ENCODE data around the gene MBTPS1. TPM values are rescaled to one million over a fixed set of nuclear protein-coding genes. Genes with fewer than 3 reads are reported as not detected.

Gene MBTPS1
- polyA plus RNA-seq, 2 of the 4 experiments (the other 2 are of a cell fraction): 50.3 to 88.4 TPM

DNA sequence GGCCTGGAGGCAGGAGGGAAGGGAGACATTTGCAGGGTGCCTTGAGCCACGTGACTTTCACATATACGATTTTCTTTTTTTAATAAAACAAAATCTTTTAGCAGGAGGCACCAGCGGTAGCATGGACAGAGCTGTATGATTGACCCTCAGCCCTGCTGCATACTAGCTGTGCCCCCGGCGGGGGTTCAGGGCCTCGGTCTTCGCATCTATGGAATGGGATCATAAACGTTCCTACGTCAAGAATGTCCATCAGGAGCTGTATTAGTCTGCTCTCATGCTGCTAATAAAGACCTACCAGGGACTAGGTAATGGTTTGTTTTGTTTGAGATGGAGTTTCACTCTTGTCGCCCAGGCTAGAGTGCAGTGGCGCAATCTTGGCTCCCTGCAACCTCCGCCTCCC, 101.3 kb downstream of the MBTPS1 start:
- no peak for TF ChIP-seq CEBPB (IDR thresholded peaks at IDR 0.05)
- WGBS (ENCODE audit: missing lambda C conversion rate): 63% methylated on average over 12 of the region's 12 CpGs
- ChIA-PET CTCF (interaction anchor here (0.5 to 1.6 kb wide), 4 partner anchors 10 to 50 kb away, joined by 3 to 7 read pairs (median 4); no protein-coding TSS in a partner anchor), POLR2A (no interaction called here)
- H3K4me2 ChIP-seq: no peak overlapping the region
- H3K9me3 ChIP-seq: 0 out of 3 replicates have a peak, but pooled peaks cover 3% of the 10 kb centered on the region
- DNase-seq (ENCODE audit: low read depth in 1 of 2, low spot score in 1 of 2): no peak
- ATAC-seq: no peak
- peaks cover 8% of the 10 kb centered on the region; the same call in 1 of the 3 replicates for H3K4me1 ChIP-seq
- no peak for FAIRE-seq
- no peak overlapping the region for H3K27ac ChIP-seq
- no peak overlapping the region for H3K4me3 ChIP-seq

DNA sequence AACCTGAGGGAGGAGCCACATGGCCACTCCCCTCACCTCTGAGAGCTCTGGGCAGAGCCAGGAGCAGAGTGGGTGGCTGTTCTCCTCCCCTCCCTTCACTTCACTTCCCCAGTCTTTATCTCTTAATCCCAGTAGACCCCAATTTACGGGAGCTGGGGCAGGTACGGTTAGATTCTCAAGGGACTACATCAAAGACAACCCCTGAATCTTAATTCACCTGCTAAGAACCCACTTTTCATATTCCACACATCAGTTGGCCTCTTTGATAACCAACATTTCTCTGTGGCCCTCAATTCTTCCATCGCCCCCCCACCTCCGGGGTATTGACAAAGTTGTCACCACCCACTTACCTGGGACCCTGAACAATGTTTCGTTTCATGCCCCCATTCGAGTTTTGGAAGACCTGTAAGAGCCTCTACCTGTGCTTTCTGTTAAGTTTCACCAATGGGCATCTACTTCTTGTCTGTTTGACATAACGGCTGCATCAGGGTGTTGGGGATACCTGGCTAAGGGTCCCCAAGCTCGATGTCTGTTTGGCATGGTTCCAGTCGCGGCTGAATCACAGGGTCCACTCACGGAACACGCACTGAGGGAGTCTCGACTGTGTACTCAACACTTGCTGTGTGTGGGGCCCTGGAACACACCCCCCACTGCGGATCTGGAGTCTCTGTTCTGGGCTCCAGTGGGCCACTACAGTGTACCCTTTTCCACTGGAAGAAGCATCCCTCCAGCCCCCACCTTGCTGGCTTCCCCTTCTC, 102.0 kb downstream of the MBTPS1 start:
- Histone ChIP-seq H3K4me3 (no peak overlapping the region), H3K4me2 (peak overlapping the region; percentile 47), H3K9me3 (no peaks in the 10 kb centered on the region), H3K27ac (no peak overlapping the region), H3K4me1 (peaks cover 8% of the 10 kb centered on the region; the same call in 1 of the 3 replicates)
- TF ChIP-seq NFE2L2 (conservative IDR thresholded peaks at IDR 0.05; ENCODE audit: low read length): no peak
- no peak for TF ChIP-seq MYC (IDR thresholded peaks at IDR 0.05; ENCODE audit: borderline replicate concordance, low read length)
- no peak for TF ChIP-seq HOXB5 (CRISPR knock-in tag; IDR thresholded peaks at IDR 0.05)
- TF ChIP-seq TFCP2L1 (CRISPR knock-in tag; IDR thresholded peaks at IDR 0.05): no peak
- TF ChIP-seq EP300 (IDR thresholded peaks at IDR 0.05): no peak
- TF ChIP-seq PHF8 (IDR thresholded peaks at IDR 0.05; ENCODE audit: borderline replicate concordance, low read depth): no peak
- no peak for TF ChIP-seq KDM1A (IDR thresholded peaks at IDR 0.05; ENCODE audit: low read depth)
- TF ChIP-seq ATOH8 (CRISPR knock-in tag; IDR thresholded peaks at IDR 0.05; ENCODE audit: low read depth): no peak
- no peak for TF ChIP-seq HMGXB4 (CRISPR knock-in tag; IDR thresholded peaks at IDR 0.05; ENCODE audit: borderline replicate concordance)
- no peak for TF ChIP-seq ZC3H11A (IDR thresholded peaks at IDR 0.05)
- TF ChIP-seq RAD21 (conservative IDR thresholded peaks at IDR 0.05 in 1 of 2, IDR thresholded peaks at IDR 0.05 in 1 of 2): no peak
- TF ChIP-seq, protein P1, sequence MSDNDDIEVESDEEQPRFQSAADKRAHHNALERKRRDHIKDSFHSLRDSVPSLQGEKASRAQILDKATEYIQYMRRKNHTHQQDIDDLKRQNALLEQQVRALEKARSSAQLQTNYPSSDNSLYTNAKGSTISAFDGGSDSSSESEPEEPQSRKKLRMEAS (IDR thresholded peaks at IDR 0.05): no peak
- TF ChIP-seq ZSCAN20 (CRISPR knock-in tag; IDR thresholded peaks at IDR 0.05): no peak
- TF ChIP-seq HOXB13 (CRISPR knock-in tag; IDR thresholded peaks at IDR 0.05; ENCODE audit: low read depth): no peak
- ATAC-seq (no peak; a peak in 1 of 6 replicates), DNase-seq (ENCODE audit: low read depth in 1 of 2, low spot score in 1 of 2) (no peak), FAIRE-seq (no peak)
- CTCF ChIA-PET: interaction anchor here (0.6 to 0.8 kb wide), 3 partner anchors 24 to 51 kb away, joined by 3 to 5 read pairs (median 3); no protein-coding TSS in a partner anchor
- POLR2A ChIA-PET: interaction anchor here (1.0 kb wide), 1 partner anchor 61 kb away, joined by 5 read pairs; no protein-coding TSS in a partner anchor
- WGBS (ENCODE audit: missing lambda C conversion rate): 30% methylated on average over 14 of the region's 14 CpGs

GRCh38 chr16:84013787-84014569, 102.8 kb downstream of the MBTPS1 start:
- H3K27ac ChIP-seq: no peak overlapping the region
- TF ChIP-seq MYC (IDR thresholded peaks at IDR 0.05; ENCODE audit: borderline replicate concordance, low read length) (0 out of 2 replicates have a peak, but pooled peaks have one; percentile 49), RARB (CRISPR knock-in tag; IDR thresholded peaks at IDR 0.05) (no peak), EP300 (IDR thresholded peaks at IDR 0.05) (no peak), E2F6 (IDR thresholded peaks at IDR 0.05; ENCODE audit: borderline replicate concordance, low read depth) (0 out of 2 replicates have a peak, but pooled peaks have one; percentile 30), HOXA7 (CRISPR knock-in tag; IDR thresholded peaks at IDR 0.05) (no peak)
- TF ChIP-seq, protein P1 (IDR thresholded peaks at IDR 0.05): peak; percentile 43; the same call in 1 of the 2 replicates
- TF ChIP-seq, protein P2, sequence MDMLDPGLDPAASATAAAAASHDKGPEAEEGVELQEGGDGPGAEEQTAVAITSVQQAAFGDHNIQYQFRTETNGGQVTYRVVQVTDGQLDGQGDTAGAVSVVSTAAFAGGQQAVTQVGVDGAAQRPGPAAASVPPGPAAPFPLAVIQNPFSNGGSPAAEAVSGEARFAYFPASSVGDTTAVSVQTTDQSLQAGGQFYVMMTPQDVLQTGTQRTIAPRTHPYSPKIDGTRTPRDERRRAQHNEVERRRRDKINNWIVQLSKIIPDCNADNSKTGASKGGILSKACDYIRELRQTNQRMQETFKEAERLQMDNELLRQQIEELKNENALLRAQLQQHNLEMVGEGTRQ (IDR thresholded peaks at IDR 0.05): peak; percentile 76
- ChIA-PET POLR2A (interaction anchor here (1.0 kb wide), 1 partner anchor 60 kb away, joined by 5 read pairs; no protein-coding TSS in a partner anchor), CTCF (interaction anchor here (0.7 to 1.2 kb wide), 4 partner anchors 19 to 58 kb away, joined by 3 to 5 read pairs (median 3); no protein-coding TSS in a partner anchor)
- 0 out of 3 replicates have a peak overlapping the region, but pooled peaks have one; percentile 13 for H3K4me3 ChIP-seq
- ATAC-seq (peak; percentile 79 to 92), DNase-seq (ENCODE audit: low read depth in 1 of 2, low spot score in 1 of 2) (peak; percentile 70 to 96), FAIRE-seq (peak; percentile 39)
- H3K9me3 ChIP-seq: no peaks in the 10 kb centered on the region
- WGBS (ENCODE audit: missing lambda C conversion rate): 6% methylated on average over 14 of the region's 14 CpGs
- peaks cover 8% of the 10 kb centered on the region; the same call in 1 of the 3 replicates for H3K4me1 ChIP-seq
- H3K4me2 ChIP-seq: peak overlapping the region; percentile 47
